ENCODE results near the gene PRUNE2. TPM values are rescaled to one million over a fixed set of nuclear protein-coding genes. Genes with fewer than 3 reads are reported as not detected.

Gene PRUNE2
- total RNA-seq, 1 donor from 2014 or later: 8.7 TPM

DNA sequence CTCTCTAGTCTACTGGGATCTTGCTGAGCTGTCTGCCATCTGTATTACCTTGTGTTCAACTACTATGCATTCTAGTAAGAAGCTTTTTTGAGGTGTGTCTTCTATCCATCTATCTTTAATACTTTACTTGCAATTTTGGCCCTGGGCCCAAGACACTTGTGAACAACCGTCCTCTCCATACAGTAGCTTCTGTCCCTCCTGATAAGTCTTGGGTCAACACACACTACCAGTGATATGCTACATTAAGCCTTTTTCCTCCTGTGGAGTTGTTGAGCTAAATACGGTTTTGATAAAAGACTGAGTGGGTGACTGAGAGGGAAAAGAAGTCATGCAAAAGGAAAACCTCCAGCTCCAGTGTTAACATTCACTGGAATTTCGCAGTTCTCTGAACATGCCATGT, 275.0 kb downstream of the PRUNE2 start:
- no peak for DNase-seq (ENCODE audit: low read depth)
- Histone ChIP-seq H3K27ac (ENCODE audit: low read depth, low read length) (no peak overlapping the region), H3K27me3 (ENCODE audit: insufficient read depth, low read length) (no peaks in the 10 kb centered on the region), H3K9me3 (ENCODE audit: insufficient read depth, low read depth, low read length) (no peaks in the 10 kb centered on the region), H3K79me2 (ENCODE audit: insufficient read depth, low read length) (no peaks in the 10 kb centered on the region), H3K36me3 (ENCODE audit: insufficient read depth, low read length) (no peaks in the 10 kb centered on the region), H4K20me1 (ENCODE audit: insufficient read depth, low read length) (no peaks in the 10 kb centered on the region), H3K9ac (ENCODE audit: low read length) (no peak overlapping the region), H3K4me1 (ENCODE audit: insufficient read depth, low read length) (no peaks in the 10 kb centered on the region), H2AFZ (ENCODE audit: low read depth, low read length) (no peak overlapping the region), H3K4me3 (ENCODE audit: insufficient read depth, low read depth, low read length) (no peak overlapping the region), H3K4me2 (ENCODE audit: low read length) (no peak overlapping the region)
- Mint-ChIP-seq H3K27me3 (ENCODE audit: low read depth, unreplicated experiment) (no peaks in the 10 kb centered on the region), H3K4me1 (ENCODE audit: low read depth, unreplicated experiment) (no peaks in the 10 kb centered on the region), H3K36me3 (ENCODE audit: low read depth, unreplicated experiment) (no peaks in the 10 kb centered on the region), H3K4me3 (ENCODE audit: unreplicated experiment) (no peak overlapping the region), H3K27ac (ENCODE audit: unreplicated experiment) (no peak overlapping the region), H3K9me3 (ENCODE audit: unreplicated experiment) (peaks cover 1% of the 10 kb centered on the region)
- TF ChIP-seq, protein P1, sequence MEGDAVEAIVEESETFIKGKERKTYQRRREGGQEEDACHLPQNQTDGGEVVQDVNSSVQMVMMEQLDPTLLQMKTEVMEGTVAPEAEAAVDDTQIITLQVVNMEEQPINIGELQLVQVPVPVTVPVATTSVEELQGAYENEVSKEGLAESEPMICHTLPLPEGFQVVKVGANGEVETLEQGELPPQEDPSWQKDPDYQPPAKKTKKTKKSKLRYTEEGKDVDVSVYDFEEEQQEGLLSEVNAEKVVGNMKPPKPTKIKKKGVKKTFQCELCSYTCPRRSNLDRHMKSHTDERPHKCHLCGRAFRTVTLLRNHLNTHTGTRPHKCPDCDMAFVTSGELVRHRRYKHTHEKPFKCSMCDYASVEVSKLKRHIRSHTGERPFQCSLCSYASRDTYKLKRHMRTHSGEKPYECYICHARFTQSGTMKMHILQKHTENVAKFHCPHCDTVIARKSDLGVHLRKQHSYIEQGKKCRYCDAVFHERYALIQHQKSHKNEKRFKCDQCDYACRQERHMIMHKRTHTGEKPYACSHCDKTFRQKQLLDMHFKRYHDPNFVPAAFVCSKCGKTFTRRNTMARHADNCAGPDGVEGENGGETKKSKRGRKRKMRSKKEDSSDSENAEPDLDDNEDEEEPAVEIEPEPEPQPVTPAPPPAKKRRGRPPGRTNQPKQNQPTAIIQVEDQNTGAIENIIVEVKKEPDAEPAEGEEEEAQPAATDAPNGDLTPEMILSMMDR (IDR thresholded peaks at IDR 0.05; ENCODE audit: insufficient read depth, low read depth, low read length): no peak
- TF ChIP-seq EZH2 (IDR thresholded peaks at IDR 0.05; ENCODE audit: insufficient read depth, low read length): no peak
- no peak for FAIRE-seq

DNA sequence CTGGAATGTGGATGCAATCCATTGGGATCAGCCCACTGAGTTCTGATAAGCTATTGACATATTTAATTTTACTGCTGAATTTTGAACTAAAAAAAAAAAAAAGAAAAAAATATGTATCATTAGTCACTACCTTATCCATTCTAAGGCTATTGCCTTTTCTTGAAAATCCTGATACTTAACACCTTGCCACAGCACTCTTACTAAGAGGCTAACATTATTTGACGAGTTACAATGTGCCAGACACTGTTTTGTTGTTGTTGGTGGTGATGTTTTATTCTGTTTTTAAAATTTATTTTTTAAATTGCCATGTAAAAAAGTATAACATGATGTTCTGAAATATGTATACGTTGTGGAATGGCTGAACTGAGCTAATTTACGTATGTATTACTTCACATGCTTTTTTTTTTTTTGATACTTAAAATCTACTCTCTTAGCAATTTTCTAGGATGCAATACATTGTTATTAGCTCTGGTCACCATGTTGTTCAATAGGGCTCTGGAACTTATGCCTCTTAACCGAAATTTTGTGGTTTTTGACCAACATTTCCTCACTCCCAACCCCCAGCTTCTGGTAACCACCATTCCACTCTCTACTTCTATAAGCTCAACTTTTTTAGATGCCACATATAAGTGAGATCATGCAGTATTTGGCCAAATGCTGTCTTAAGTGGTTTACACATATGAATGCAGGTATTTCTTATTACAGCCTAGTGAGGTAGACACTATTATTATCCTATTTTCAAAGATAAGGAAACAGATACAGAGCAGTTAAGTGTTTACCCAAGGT, 276.5 kb downstream of the PRUNE2 start:
- Mint-ChIP-seq H3K9me3 (ENCODE audit: unreplicated experiment) (peaks cover 1% of the 10 kb centered on the region), H3K27ac (ENCODE audit: unreplicated experiment) (no peak overlapping the region), H3K36me3 (ENCODE audit: low read depth, unreplicated experiment) (no peaks in the 10 kb centered on the region), H3K27me3 (ENCODE audit: low read depth, unreplicated experiment) (no peaks in the 10 kb centered on the region), H3K4me3 (ENCODE audit: unreplicated experiment) (no peak overlapping the region), H3K4me1 (ENCODE audit: low read depth, unreplicated experiment) (no peaks in the 10 kb centered on the region)
- H4K20me1 ChIP-seq (ENCODE audit: insufficient read depth, low read length): no peaks in the 10 kb centered on the region
- no peaks in the 10 kb centered on the region for H3K4me1 ChIP-seq (ENCODE audit: insufficient read depth, low read length)
- peak; percentile 25 for DNase-seq (ENCODE audit: low read depth)
- H3K9me3 ChIP-seq (ENCODE audit: insufficient read depth, low read depth, low read length): no peaks in the 10 kb centered on the region
- no peaks in the 10 kb centered on the region for H3K27me3 ChIP-seq (ENCODE audit: insufficient read depth, low read length)
- H3K27ac ChIP-seq (ENCODE audit: low read depth, low read length): no peak overlapping the region
- no peaks in the 10 kb centered on the region for H3K79me2 ChIP-seq (ENCODE audit: insufficient read depth, low read length)
- no peak overlapping the region for H2AFZ ChIP-seq (ENCODE audit: low read depth, low read length)
- H3K4me3 ChIP-seq (ENCODE audit: insufficient read depth, low read depth, low read length): no peak overlapping the region
- no peaks in the 10 kb centered on the region for H3K36me3 ChIP-seq (ENCODE audit: insufficient read depth, low read length)
- TF ChIP-seq EZH2 (IDR thresholded peaks at IDR 0.05; ENCODE audit: insufficient read depth, low read length): no peak
- no peak overlapping the region for H3K9ac ChIP-seq (ENCODE audit: low read length)
- no peak for FAIRE-seq
- no peak overlapping the region for H3K4me2 ChIP-seq (ENCODE audit: low read length)

DNA sequence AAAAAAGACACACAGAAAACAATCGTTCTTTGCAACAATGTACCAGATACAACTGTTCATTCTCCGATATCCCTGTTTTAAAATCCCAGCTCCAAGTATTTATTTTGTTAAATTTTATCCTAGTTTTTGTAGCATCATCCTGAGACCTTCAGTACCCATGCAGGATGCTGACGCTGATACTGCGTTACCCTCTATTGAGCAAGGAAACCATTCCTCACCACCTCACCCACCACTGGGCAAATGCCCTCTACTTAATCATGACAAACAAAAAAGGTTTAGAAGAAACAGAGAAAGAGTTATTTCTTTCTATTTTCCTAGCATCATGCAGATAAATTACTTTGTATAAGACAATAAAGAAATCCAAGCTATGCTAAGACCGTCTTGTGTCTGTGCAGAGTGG, 277.8 kb downstream of the PRUNE2 start:
- H2AFZ ChIP-seq (ENCODE audit: low read depth, low read length): no peak overlapping the region
- H4K20me1 ChIP-seq (ENCODE audit: insufficient read depth, low read length): no peaks in the 10 kb centered on the region
- H3K4me2 ChIP-seq (ENCODE audit: low read length): no peak overlapping the region
- no peak overlapping the region for H3K9ac ChIP-seq (ENCODE audit: low read length)
- Mint-ChIP-seq H3K36me3 (ENCODE audit: low read depth, unreplicated experiment) (no peaks in the 10 kb centered on the region), H3K4me1 (ENCODE audit: low read depth, unreplicated experiment) (no peaks in the 10 kb centered on the region), H3K4me3 (ENCODE audit: unreplicated experiment) (no peak overlapping the region), H3K27me3 (ENCODE audit: low read depth, unreplicated experiment) (no peaks in the 10 kb centered on the region), H3K27ac (ENCODE audit: unreplicated experiment) (no peak overlapping the region), H3K9me3 (ENCODE audit: unreplicated experiment) (peaks cover 1% of the 10 kb centered on the region)
- no peaks in the 10 kb centered on the region for H3K9me3 ChIP-seq (ENCODE audit: insufficient read depth, low read depth, low read length)
- H3K27me3 ChIP-seq (ENCODE audit: insufficient read depth, low read length): no peaks in the 10 kb centered on the region
- TF ChIP-seq EZH2 (IDR thresholded peaks at IDR 0.05; ENCODE audit: insufficient read depth, low read length): no peak
- TF ChIP-seq, protein P1 (IDR thresholded peaks at IDR 0.05; ENCODE audit: insufficient read depth, low read depth, low read length): no peak
- no peak overlapping the region for H3K27ac ChIP-seq (ENCODE audit: low read depth, low read length)
- H3K4me3 ChIP-seq (ENCODE audit: insufficient read depth, low read depth, low read length): no peak overlapping the region
- DNase-seq (ENCODE audit: low read depth) (no peak), FAIRE-seq (no peak)
- no peaks in the 10 kb centered on the region for H3K36me3 ChIP-seq (ENCODE audit: insufficient read depth, low read length)
- no peaks in the 10 kb centered on the region for H3K4me1 ChIP-seq (ENCODE audit: insufficient read depth, low read length)
- H3K79me2 ChIP-seq (ENCODE audit: insufficient read depth, low read length): no peaks in the 10 kb centered on the region
